H1 (cell line): Measurements from ENCODE around the gene TMEM200C. TPM values are rescaled to one million over a fixed set of nuclear protein-coding genes. Genes with fewer than 3 reads are reported as not detected.

Source experiments
- EZH2 ChIP-seq: fragments of 200-600 bp; sonication (generic); IDR thresholded peaks from 2 replicates; pipeline ENCODE4 v1.7.1; 2012; ENCODE audit warnings: low read depth, mild to moderate bottlenecking, moderate library complexity, low read length, inconsistent platforms; ENCODE audit not compliant: severe bottlenecking
- KDM4A ChIP-seq: IDR thresholded peaks from one replicate; pipeline ENCODE4 v1.7.1; 2012; ENCODE audit warnings: low read depth, mild to moderate bottlenecking, moderate library complexity, low read length, inconsistent platforms; ENCODE audit not compliant: severe bottlenecking
- MAX ChIP-seq: IDR thresholded peaks from 2 replicates; pipeline ENCODE4 v1.6.1; 2012; ENCODE audit warnings: inconsistent platforms
- RNF2 ChIP-seq: fragments of 200-900, 300-1000 bp; sonication (generic); IDR thresholded peaks from 2 replicates; pipeline ENCODE4 v1.7.1; 2016; ENCODE audit warnings: borderline replicate concordance, low read depth, mild to moderate bottlenecking, antibody characterized with exemption, low read length; ENCODE audit not compliant: poor library complexity, severe bottlenecking; ENCODE audit errors: missing control alignments
- RXRA ChIP-seq: IDR thresholded peaks from 2 replicates; pipeline ENCODE4 v1.6.1; 2011; ENCODE audit warnings: low read depth, mild to moderate bottlenecking, low read length, moderate library complexity; ENCODE audit not compliant: insufficient read depth
- SRF ChIP-seq: IDR thresholded peaks from 2 replicates; pipeline ENCODE4 v1.6.1; 2011; ENCODE audit warnings: mild to moderate bottlenecking, low read depth, low read length, moderate library complexity
- TAF7 ChIP-seq: optimal IDR thresholded peaks from 2 replicates; pipeline ENCODE3; 2011; ENCODE audit warnings: low read depth, mild to moderate bottlenecking, inconsistent platforms, low read length, moderate library complexity, borderline replicate concordance
- YY1 ChIP-seq: IDR thresholded peaks from 2 replicates; pipeline ENCODE4 v1.6.1; 2011; ENCODE audit warnings: low read depth, mild to moderate bottlenecking, low read length
- polyA plus RNA-seq, 7 experiments: library from polyadenylated mRNA; depleted of rRNA in 3 of 7; stranded (reverse) in 5 of 7; unstranded in 2 of 7; fragments of >200 nt in 5 of 7; fragments of 200-250 nt in 2 of 7; gene quantifications; 1 replicate in 5 of 7; 2 replicates in 1 of 7; 4 replicates in 1 of 7; pipeline versions ENCODE4 v1.2.1 to v1.2.3, GENCODE V29; 2011 to 2013; ENCODE audit warnings: missing spikeins in 2 of 7, mixed read lengths in 2 of 7
- total RNA-seq: library from RNA; stranded (reverse); fragmentation: NEBNext Ultra II Directional; extraction: Animal tissue kit (Norgen Biotek cat#: 25700); gene quantifications from 2 replicates; pipeline ENCODE4 v1.2.1, GENCODE V29; 2021
- TF ChIP-seq, protein P1 (sequence below): IDR thresholded peaks from 2 replicates; pipeline ENCODE4 v1.6.1; 2011; ENCODE audit warnings: low read length, improper control_type of control experiment

The TMEM200C gene
- total and polyA plus RNA-seq, 2 of the 8 experiments (the other 6 are each of a cell fraction or from before 2014, with no cell fraction given) = 3.4 to 9.6 TPM

- TF ChIP-seq RNF2 (no peak), RXRA (no peak), SRF (no peak), YY1 (peak; percentile 70), MAX (no peak), EZH2 (peak; percentile 4), KDM4A (peak; percentile 3), TAF7 (no peak)
- TF ChIP-seq, protein P1, sequence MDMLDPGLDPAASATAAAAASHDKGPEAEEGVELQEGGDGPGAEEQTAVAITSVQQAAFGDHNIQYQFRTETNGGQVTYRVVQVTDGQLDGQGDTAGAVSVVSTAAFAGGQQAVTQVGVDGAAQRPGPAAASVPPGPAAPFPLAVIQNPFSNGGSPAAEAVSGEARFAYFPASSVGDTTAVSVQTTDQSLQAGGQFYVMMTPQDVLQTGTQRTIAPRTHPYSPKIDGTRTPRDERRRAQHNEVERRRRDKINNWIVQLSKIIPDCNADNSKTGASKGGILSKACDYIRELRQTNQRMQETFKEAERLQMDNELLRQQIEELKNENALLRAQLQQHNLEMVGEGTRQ = no peak
- TF ChIP-seq, all 59 proteins: peak for 8
Measured at GRCh38 chr18:5894611-5895298, 567 bp downstream of the TMEM200C start (continued).
